Naive thymus-derived CD4-positive, alpha-beta T cell (primary cell): Measurements from ENCODE around the gene FXYD1. TPM values are rescaled to one million over a fixed set of nuclear protein-coding genes. Genes with fewer than 3 reads are reported as not detected.

Experiments used
- ATAC-seq: fragments of 150-1000 bp; cut with Tn5 transposase; 2 replicates; pipeline ENCODE4 v1.10.0; 2021; ENCODE audit warnings: mild to moderate bottlenecking, moderate library complexity
- CTCF ChIA-PET: fragments of 350-600 bp; sonication (Branson Sonifier 250); formaldehyde crosslinking; loops from one replicate; lab custom pipeline; 2021; ENCODE audit warnings: antibody characterized with exemption; lab: Charles Lee
- POLR2A ChIA-PET: fragments of 350-600 bp; sonication (Branson Sonifier 250); formaldehyde crosslinking; loops from one replicate; lab custom pipeline; 2021; ENCODE audit warnings: antibody characterized with exemption, inconsistent platforms; lab: Charles Lee
- DNase-seq, 9 donors: peaks; one replicate each; pipeline versions ENCODE4 v3.0.0 to v3.0.0-alpha.2; 2020 to 2022; ENCODE audit warnings: mixed read lengths in 1 of 9
- H3K27ac ChIP-seq: one replicate; pipeline ENCODE4 v1.7.0; 2013; ENCODE audit warnings: mild to moderate bottlenecking, low read depth, low read length, moderate library complexity
- H3K27me3 ChIP-seq, 2 donors: one replicate each; pipeline ENCODE4 v1.7.0; 2013; ENCODE audit warnings: low read length in 2 of 2, mild to moderate bottlenecking in 2 of 2, moderate library complexity in 2 of 2; ENCODE audit not compliant: control insufficient read depth in 2 of 2, insufficient read depth in 2 of 2
- H3K36me3 ChIP-seq, 3 experiments: 1 replicate in 2 of 3; 2 replicates in 1 of 3; pipeline ENCODE4 v1.7.0; 2013; ENCODE audit warnings: low read length in 3 of 3, mild to moderate bottlenecking in 3 of 3, moderate library complexity in 1 of 3; ENCODE audit not compliant: insufficient read depth in 3 of 3, control insufficient read depth in 2 of 3
- H3K4me1 ChIP-seq, 2 donors: one replicate each; pipeline ENCODE4 v1.7.0; 2013; ENCODE audit warnings: low read length in 2 of 2, mild to moderate bottlenecking in 2 of 2, moderate library complexity in 1 of 2; ENCODE audit not compliant: control insufficient read depth in 2 of 2, insufficient read depth in 2 of 2
- H3K4me3 ChIP-seq: 2 replicates; pipeline ENCODE4 v1.7.0; 2013; ENCODE audit warnings: mild to moderate bottlenecking, low read length
- H3K9me3 ChIP-seq, 3 experiments: 1 replicate in 2 of 3; 2 replicates in 1 of 3; pipeline ENCODE4 v1.7.0; 2013; ENCODE audit warnings: low read length in 3 of 3; ENCODE audit not compliant: control insufficient read depth in 2 of 3
- H3K27ac Mint-ChIP-seq, 9 donors: one replicate each; pipeline ENCODE4 v1.8.0; 2020 to 2022; ENCODE audit warnings: mixed read lengths in 9 of 9, mild to moderate bottlenecking in 8 of 9, moderate library complexity in 5 of 9, inconsistent platforms in 2 of 9
- H3K27me3 Mint-ChIP-seq, 5 donors: one replicate each; pipeline ENCODE4 v1.8.0; 2021 to 2022; ENCODE audit warnings: mixed read lengths in 5 of 5, mild to moderate bottlenecking in 1 of 5
- H3K36me3 Mint-ChIP-seq, 5 donors: one replicate each; pipeline ENCODE4 v1.8.0; 2020 to 2022; ENCODE audit warnings: mixed read lengths in 5 of 5, mild to moderate bottlenecking in 3 of 5, inconsistent platforms in 1 of 5
- H3K4me1 Mint-ChIP-seq, 7 donors: one replicate each; pipeline ENCODE4 v1.8.0; 2020 to 2022; ENCODE audit warnings: mixed read lengths in 7 of 7, mild to moderate bottlenecking in 3 of 7, inconsistent platforms in 1 of 7
- H3K4me3 Mint-ChIP-seq, 10 donors: one replicate each; pipeline ENCODE4 v1.8.0; 2020 to 2022; ENCODE audit warnings: mild to moderate bottlenecking in 10 of 10, mixed read lengths in 10 of 10, moderate library complexity in 6 of 10, inconsistent platforms in 2 of 10
- H3K9me3 Mint-ChIP-seq, 11 donors: one replicate each; pipeline ENCODE4 v1.8.0; 2020 to 2022; ENCODE audit warnings: mixed read lengths in 11 of 11, mild to moderate bottlenecking in 4 of 11, inconsistent platforms in 1 of 11, moderate library complexity in 1 of 11
- intact Hi-C, 2 donors: fragments of 100-400 bp; cut with micrococcal nuclease; formaldehyde crosslinking; loops; one replicate each; pipeline ENCODE4 v1.15.1; 2023
- polyA plus RNA-seq, 2 donors: library from polyadenylated mRNA; unstranded; fragments of 300-500 nt; fragmentation: Illumina TruSeq; gene quantifications; one replicate each; pipeline ENCODE4 v1.2.3, GENCODE V29; 2021
- total RNA-seq, 6 experiments: library from RNA in 5 of 6; stranded (reverse) in 5 of 6; gene quantifications; 1 replicate in 5 of 6; 2 replicates in 1 of 6; pipeline ENCODE4 v1.2.3 and lab custom pipeline; 2021 to 2026

FXYD1 gene
- total RNA-seq: 1 to 10 TPM in 1 of 5 experiments, under 1 TPM in 2, not detected in 2; 0.46 to 1.2 (median 0.78) TPM
- under 1 TPM in 1 of 2 donors, not detected in 1; 0.91 TPM for polyA plus RNA-seq
- not detected for total RNA-seq (lab: John Stamatoyannopoulos, UW)

DNA sequence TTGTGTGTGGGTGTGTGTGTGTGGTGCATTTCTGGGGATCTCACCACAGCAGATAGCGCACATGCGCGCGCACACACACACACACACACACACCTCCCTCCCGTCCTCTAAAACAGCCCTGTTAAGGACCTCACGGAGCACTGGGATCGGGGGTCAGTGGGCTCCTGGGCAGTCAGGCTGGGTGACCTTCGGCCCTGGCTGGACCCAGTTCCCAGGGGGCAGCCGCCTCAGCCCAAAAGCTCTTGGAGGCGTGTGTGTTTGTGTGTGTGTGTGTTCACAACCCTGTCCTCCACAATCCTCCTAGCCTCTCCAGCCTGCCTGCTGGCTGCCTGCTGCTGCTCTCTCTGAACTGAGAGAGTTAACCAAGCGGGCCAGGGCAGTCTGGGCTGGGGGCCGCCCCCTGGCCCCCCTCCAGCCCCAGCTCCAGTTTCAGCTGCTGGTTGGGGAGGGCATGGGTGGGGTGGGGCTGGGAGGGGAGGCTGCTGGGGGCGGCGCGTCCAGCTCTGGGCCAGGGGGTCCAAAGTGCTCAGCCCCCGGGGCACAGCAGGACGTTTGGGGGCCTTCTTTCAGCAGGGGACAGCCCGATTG, at the start of gene FXYD1:
Gene FXYD1, plus strand, starts transcription at position 520 of the 588 bp plus-strand sequence. CDS start 1,256 bp downstream, outside the sequence.
- ChIA-PET POLR2A (interaction anchor here (1.1 kb wide), 1 partner anchor 14 kb away, joined by 4 read pairs; no protein-coding TSS in a partner anchor), CTCF (no interaction called here)
- no peaks in the 10 kb centered on the region for H3K36me3 ChIP-seq
- Mint-ChIP-seq H3K4me1 (peaks cover 14 to 31% (median 24%) of the 10 kb centered on the region in 7 donors), H3K9me3 (peaks cover 0 to 2% (median 0%) of the 10 kb centered on the region in 11 donors), H3K27ac (peak within 1 kb of the TSS in 3 of 9 donors; percentile 2 to 53 (median 36)), H3K4me3 (no peak within 1 kb of the TSS), H3K27me3 (peaks cover 0 to 18% (median 0%) of the 10 kb centered on the region in 5 donors), H3K36me3 (peaks cover 0 to 4% (median 0%) of the 10 kb centered on the region in 5 donors)
- no peak within 1 kb of the TSS for H3K27ac ChIP-seq
- intact Hi-C loops: no loop called here
- no peak within 1 kb of the TSS for H3K4me3 ChIP-seq
- ATAC-seq (no peak), DNase-seq (no peak)
- H3K4me1 ChIP-seq: peaks cover 16 to 24% of the 10 kb centered on the region in 2 donors
- no peaks in the 10 kb centered on the region for H3K9me3 ChIP-seq
- no peaks in the 10 kb centered on the region for H3K27me3 ChIP-seq

DNA sequence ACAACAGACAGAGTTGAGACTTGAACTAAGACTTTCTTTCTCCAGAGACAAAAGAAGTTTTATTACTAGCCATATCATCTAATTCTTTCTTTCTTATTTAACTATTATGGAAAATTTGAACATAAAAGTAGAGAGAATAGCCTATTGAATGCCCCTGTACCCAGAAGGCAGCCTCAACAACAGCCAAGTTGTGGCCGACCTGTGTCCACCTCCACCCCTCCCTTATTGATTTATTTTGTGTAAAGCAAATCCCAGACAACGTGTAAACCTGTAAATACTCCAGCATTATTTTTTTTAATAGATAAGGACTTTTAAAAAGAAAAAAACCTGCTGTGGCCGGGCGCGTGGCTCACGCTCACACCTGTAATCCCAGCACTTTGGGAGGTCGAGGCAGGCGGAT, 49.1 kb upstream of the FXYD1 start:
- intact Hi-C loops: no loop called here
- ChIA-PET POLR2A (no interaction called here), CTCF (interaction anchor here (1.3 kb wide), 1 partner anchor 77 kb away, joined by 3 read pairs; no protein-coding TSS in a partner anchor)
- Mint-ChIP-seq H3K27ac (no peak overlapping the region), H3K4me1 (peaks cover 0 to 13% (median 5%) of the 10 kb centered on the region in 7 donors), H3K36me3 (no peaks in the 10 kb centered on the region), H3K4me3 (no peak overlapping the region), H3K27me3 (peaks cover 0 to 10% (median 3%) of the 10 kb centered on the region in 5 donors), H3K9me3 (no peaks in the 10 kb centered on the region)
- ATAC-seq (no peak), DNase-seq (no peak)
- Histone ChIP-seq H3K36me3 (no peaks in the 10 kb centered on the region), H3K27ac (no peak overlapping the region), H3K4me1 (peaks cover 7 to 19% of the 10 kb centered on the region in 2 donors), H3K27me3 (no peaks in the 10 kb centered on the region), H3K4me3 (no peak overlapping the region), H3K9me3 (no peaks in the 10 kb centered on the region)

- no peaks in the 10 kb centered on the region for H3K9me3 ChIP-seq
- H3K36me3 ChIP-seq: no peaks in the 10 kb centered on the region
- Mint-ChIP-seq H3K9me3 (no peaks in the 10 kb centered on the region), H3K27ac (no peak overlapping the region), H3K4me1 (peaks cover 0 to 13% (median 5%) of the 10 kb centered on the region in 7 donors), H3K27me3 (peaks cover 0 to 10% (median 3%) of the 10 kb centered on the region in 5 donors), H3K36me3 (no peaks in the 10 kb centered on the region), H3K4me3 (peak overlapping the region in 1 of 10 donors; percentile 39)
- no peak for ATAC-seq
- POLR2A ChIA-PET: no interaction called here
- H3K4me1 ChIP-seq: peaks cover 7 to 19% of the 10 kb centered on the region in 2 donors
- intact Hi-C loops: loop anchor here (1.0 to 10.0 kb wide), 7 partner anchors 23 to 451 kb away; partner anchors contain the start of gene HPN (in 1 of the 2)
- CTCF ChIA-PET: interaction anchor here (1.3 kb wide), 1 partner anchor 77 kb away, joined by 3 read pairs; no protein-coding TSS in a partner anchor
- DNase-seq: no peak
- no peak overlapping the region for H3K4me3 ChIP-seq
- no peaks in the 10 kb centered on the region for H3K27me3 ChIP-seq
- H3K27ac ChIP-seq: no peak overlapping the region
Observed at GRCh38 chr19:35090160-35090505, 48.5 kb upstream of the FXYD1 start.

GRCh38 chr19:35090506-35091214, 48.0 kb upstream of the FXYD1 start:
- intact Hi-C loops: loop anchor here (1.0 to 10.0 kb wide), 7 partner anchors 23 to 451 kb away; partner anchors contain the start of gene HPN (in 1 of the 2)
- peaks cover 0 to 10% (median 3%) of the 10 kb centered on the region in 5 donors for H3K27me3 Mint-ChIP-seq
- H3K27ac Mint-ChIP-seq: no peak overlapping the region
- ChIA-PET POLR2A (no interaction called here), CTCF (interaction anchor here (1.3 to 1.7 kb wide), 2 partner anchors 21 to 78 kb away, joined by 3 to 6 read pairs; no protein-coding TSS in a partner anchor)
- no peaks in the 10 kb centered on the region for H3K27me3 ChIP-seq
- H3K4me1 Mint-ChIP-seq: peaks cover 0 to 10% (median 4%) of the 10 kb centered on the region in 7 donors
- no peak overlapping the region for H3K27ac ChIP-seq
- peak overlapping the region in 4 of 10 donors; percentile 23 to 56 (median 30) for H3K4me3 Mint-ChIP-seq
- peaks cover 7 to 16% of the 10 kb centered on the region in 2 donors for H3K4me1 ChIP-seq
- ATAC-seq: peak; percentile 80
- H3K4me3 ChIP-seq: no peak overlapping the region
- DNase-seq: peak in 7 of 9 donors; percentile 13 to 43 (median 30)
- no peaks in the 10 kb centered on the region for H3K9me3 ChIP-seq
- H3K9me3 Mint-ChIP-seq: no peaks in the 10 kb centered on the region
- no peaks in the 10 kb centered on the region for H3K36me3 ChIP-seq
- H3K36me3 Mint-ChIP-seq: no peaks in the 10 kb centered on the region

GRCh38 chr19:35093430-35093829, 45.2 kb upstream of the FXYD1 start:
- Histone ChIP-seq H3K27me3 (no peaks in the 10 kb centered on the region), H3K4me3 (no peak overlapping the region), H3K36me3 (no peaks in the 10 kb centered on the region), H3K4me1 (peaks cover 4 to 7% of the 10 kb centered on the region in 2 donors), H3K27ac (no peak overlapping the region), H3K9me3 (no peaks in the 10 kb centered on the region)
- no peak for ATAC-seq
- H3K27ac Mint-ChIP-seq: no peak overlapping the region
- no peak overlapping the region for H3K4me3 Mint-ChIP-seq
- no peak for DNase-seq
- intact Hi-C loops: loop anchor here in 1 of 2 donors (10.0 kb wide), 1 partner anchor 49 kb away; the partner anchor contains the start of gene HPN
- H3K36me3 Mint-ChIP-seq: no peaks in the 10 kb centered on the region
- peaks cover 0 to 6% (median 4%) of the 10 kb centered on the region in 7 donors for H3K4me1 Mint-ChIP-seq
- peaks cover 0 to 2% (median 0%) of the 10 kb centered on the region in 11 donors for H3K9me3 Mint-ChIP-seq
- ChIA-PET CTCF (no interaction called here), POLR2A (no interaction called here)
- peaks cover 0 to 10% (median 0%) of the 10 kb centered on the region in 5 donors for H3K27me3 Mint-ChIP-seq

GRCh38 chr19:35093941-35094647, 44.5 kb upstream of the FXYD1 start:
- no peaks in the 10 kb centered on the region for H3K9me3 ChIP-seq
- peaks cover 4 to 7% of the 10 kb centered on the region in 2 donors for H3K4me1 ChIP-seq
- H3K27ac Mint-ChIP-seq: peak overlapping the region in 2 of 9 donors; percentile 63 to 68
- DNase-seq (no peak), ATAC-seq (no peak)
- no peak overlapping the region for H3K27ac ChIP-seq
- CTCF ChIA-PET: interaction anchor here (0.5 kb wide), 1 partner anchor 23 kb away, joined by 4 read pairs; no protein-coding TSS in a partner anchor
- no peak overlapping the region for H3K4me3 Mint-ChIP-seq
- no peaks in the 10 kb centered on the region for H3K36me3 Mint-ChIP-seq
- no peaks in the 10 kb centered on the region for H3K27me3 ChIP-seq
- peaks cover 0 to 2% (median 0%) of the 10 kb centered on the region in 11 donors for H3K9me3 Mint-ChIP-seq
- intact Hi-C loops: loop anchor here in 1 of 2 donors (10.0 kb wide), 1 partner anchor 49 kb away; the partner anchor contains the start of gene HPN
- peaks cover 0 to 6% (median 4%) of the 10 kb centered on the region in 7 donors for H3K4me1 Mint-ChIP-seq
- POLR2A ChIA-PET: no interaction called here
- H3K27me3 Mint-ChIP-seq: peaks cover 0 to 8% (median 0%) of the 10 kb centered on the region in 5 donors
- no peak overlapping the region for H3K4me3 ChIP-seq
- no peaks in the 10 kb centered on the region for H3K36me3 ChIP-seq
